ENCODE data around the gene TMEM17. TPM values are rescaled to one million over a fixed set of nuclear protein-coding genes. Genes with fewer than 3 reads are reported as not detected.

TMEM17 gene
- total RNA-seq, 2 experiments from 2014 or later: 0.13 to 0.14 TPM

DNA sequence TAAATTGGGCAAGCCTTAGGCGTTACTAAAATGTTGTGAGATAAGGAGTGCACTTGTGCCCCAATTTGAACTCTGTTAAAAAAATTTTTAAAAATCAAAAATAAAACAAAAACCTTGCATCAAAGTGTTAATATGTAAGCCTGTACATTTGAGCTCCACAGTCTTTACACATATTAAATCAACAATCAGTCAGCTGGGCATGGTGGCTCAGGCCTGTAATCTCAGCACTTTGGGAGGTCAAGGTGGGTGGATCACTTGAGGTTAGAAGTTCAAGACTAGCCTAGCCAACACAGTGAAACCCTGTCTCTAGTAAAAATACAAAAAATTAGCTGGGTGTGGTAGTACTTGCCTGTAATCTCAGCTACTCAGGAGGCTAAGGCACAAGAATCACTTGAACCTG is 16.3 kb downstream of the TMEM17 start:
- CTCF ChIA-PET: no interaction called here
- no peak for ATAC-seq

GRCh38 chr2:62489162-62489561 is 16.8 kb downstream of the TMEM17 start:
- H3K36me3 Mint-ChIP-seq (ENCODE audit: low read depth): no peaks in the 10 kb centered on the region
- ATAC-seq (no peak), DNase-seq (no peak)
- TF ChIP-seq, protein P1, sequence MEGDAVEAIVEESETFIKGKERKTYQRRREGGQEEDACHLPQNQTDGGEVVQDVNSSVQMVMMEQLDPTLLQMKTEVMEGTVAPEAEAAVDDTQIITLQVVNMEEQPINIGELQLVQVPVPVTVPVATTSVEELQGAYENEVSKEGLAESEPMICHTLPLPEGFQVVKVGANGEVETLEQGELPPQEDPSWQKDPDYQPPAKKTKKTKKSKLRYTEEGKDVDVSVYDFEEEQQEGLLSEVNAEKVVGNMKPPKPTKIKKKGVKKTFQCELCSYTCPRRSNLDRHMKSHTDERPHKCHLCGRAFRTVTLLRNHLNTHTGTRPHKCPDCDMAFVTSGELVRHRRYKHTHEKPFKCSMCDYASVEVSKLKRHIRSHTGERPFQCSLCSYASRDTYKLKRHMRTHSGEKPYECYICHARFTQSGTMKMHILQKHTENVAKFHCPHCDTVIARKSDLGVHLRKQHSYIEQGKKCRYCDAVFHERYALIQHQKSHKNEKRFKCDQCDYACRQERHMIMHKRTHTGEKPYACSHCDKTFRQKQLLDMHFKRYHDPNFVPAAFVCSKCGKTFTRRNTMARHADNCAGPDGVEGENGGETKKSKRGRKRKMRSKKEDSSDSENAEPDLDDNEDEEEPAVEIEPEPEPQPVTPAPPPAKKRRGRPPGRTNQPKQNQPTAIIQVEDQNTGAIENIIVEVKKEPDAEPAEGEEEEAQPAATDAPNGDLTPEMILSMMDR (IDR thresholded peaks at IDR 0.05): no peak
- POLR2A ChIA-PET: no interaction called here
- CTCF ChIA-PET: interaction anchor here (2.3 kb wide), 1 partner anchor 32 kb away, joined by 9 read pairs; no protein-coding TSS in a partner anchor
- no peak overlapping the region for H3K4me3 Mint-ChIP-seq
- intact Hi-C loops (cut with micrococcal nuclease): no loop called here
- H3K9me3 Mint-ChIP-seq: no peaks in the 10 kb centered on the region
- no peak overlapping the region for H3K27ac Mint-ChIP-seq
- peaks cover 2% of the 10 kb centered on the region for H3K27me3 Mint-ChIP-seq
- no peaks in the 10 kb centered on the region for H3K4me1 Mint-ChIP-seq (ENCODE audit: low read depth)

More for the DNA sequence above, 16.3 kb downstream of the TMEM17 start:
- Mint-ChIP-seq H3K27me3 (peaks cover 2% of the 10 kb centered on the region), H3K4me3 (no peak overlapping the region), H3K9me3 (no peaks in the 10 kb centered on the region), H3K4me1 (ENCODE audit: low read depth) (no peaks in the 10 kb centered on the region), H3K27ac (no peak overlapping the region), H3K36me3 (ENCODE audit: low read depth) (no peaks in the 10 kb centered on the region)
- no peak for DNase-seq
- POLR2A ChIA-PET: no interaction called here
- TF ChIP-seq, protein P1 (IDR thresholded peaks at IDR 0.05): no peak
- intact Hi-C loops (cut with micrococcal nuclease): no loop called here

DNA sequence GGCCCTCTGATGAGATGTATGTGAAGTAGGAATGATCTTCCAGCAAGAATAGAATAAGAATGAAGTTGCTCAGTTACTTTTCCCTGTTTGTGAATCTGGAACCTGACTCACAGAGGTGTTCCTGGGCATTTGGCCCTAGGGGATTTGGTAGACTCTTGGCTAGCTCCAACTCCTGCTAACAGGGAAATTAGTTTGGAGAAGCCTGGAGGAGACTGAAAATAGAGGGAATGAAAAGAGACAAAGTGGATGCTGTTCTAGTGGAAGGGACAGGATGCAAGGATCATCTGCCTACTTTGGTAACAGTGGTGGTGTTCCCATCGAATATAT is 19.6 kb downstream of the TMEM17 start:
- POLR2A ChIA-PET: no interaction called here
- Mint-ChIP-seq H3K27ac (no peak overlapping the region), H3K9me3 (no peaks in the 10 kb centered on the region), H3K36me3 (ENCODE audit: low read depth) (no peaks in the 10 kb centered on the region), H3K4me1 (ENCODE audit: low read depth) (no peaks in the 10 kb centered on the region), H3K4me3 (no peak overlapping the region), H3K27me3 (peaks cover 2% of the 10 kb centered on the region)
- no peak for ATAC-seq
- CTCF ChIA-PET: no interaction called here
- TF ChIP-seq, protein P1 (IDR thresholded peaks at IDR 0.05): no peak
- no peak for DNase-seq
- intact Hi-C loops (cut with micrococcal nuclease): no loop called here

- intact Hi-C loops (cut with micrococcal nuclease): no loop called here
- H3K4me1 Mint-ChIP-seq (ENCODE audit: low read depth): no peaks in the 10 kb centered on the region
- DNase-seq (no peak), ATAC-seq (no peak)
- no peaks in the 10 kb centered on the region for H3K9me3 Mint-ChIP-seq
- H3K36me3 Mint-ChIP-seq (ENCODE audit: low read depth): no peaks in the 10 kb centered on the region
- POLR2A ChIA-PET: no interaction called here
- CTCF ChIA-PET: no interaction called here
- peaks cover 2% of the 10 kb centered on the region for H3K27me3 Mint-ChIP-seq
- no peak overlapping the region for H3K4me3 Mint-ChIP-seq
- TF ChIP-seq, protein P1 (IDR thresholded peaks at IDR 0.05): no peak
- no peak overlapping the region for H3K27ac Mint-ChIP-seq
These were observed 20.1 kb downstream of the TMEM17 start for GRCh38 chr2:62485761-62486438.

- Mint-ChIP-seq H3K4me3 (no peak overlapping the region), H3K27me3 (peaks cover 4% of the 10 kb centered on the region), H3K36me3 (ENCODE audit: low read depth) (no peaks in the 10 kb centered on the region), H3K27ac (no peak overlapping the region), H3K9me3 (no peaks in the 10 kb centered on the region), H3K4me1 (ENCODE audit: low read depth) (no peaks in the 10 kb centered on the region)
- ATAC-seq (no peak), DNase-seq (no peak)
- TF ChIP-seq, protein P1 (IDR thresholded peaks at IDR 0.05): no peak
- CTCF ChIA-PET: no interaction called here
- intact Hi-C loops (cut with micrococcal nuclease): no loop called here
- POLR2A ChIA-PET: no interaction called here
These were observed 23.2 kb downstream of the TMEM17 start for GRCh38 chr2:62482558-62483352.

All from activated CD8-positive, alpha-beta T cell treated with anti-CD3 and anti-CD28 coated beads for 36 hours (primary cell).